Activated naive CD4-positive, alpha-beta T cell treated with anti-CD3 and anti-CD28 coated beads for 36 hours (primary cell): ENCODE data around the gene DCST1. TPM values are rescaled to one million over a fixed set of nuclear protein-coding genes. Genes with fewer than 3 reads are reported as not detected.

ENCODE experiments used
- CTCF ChIA-PET: fragments of 350-600 bp; sonication (Branson Sonifier 250); formaldehyde crosslinking; loops from one replicate; lab custom pipeline; 2021; ENCODE audit warnings: antibody characterized with exemption; lab: Charles Lee
- DNase-seq: peaks from one replicate; pipeline ENCODE4 v3.0.0-alpha.2; 2020
- H3K27ac Mint-ChIP-seq: one replicate; pipeline ENCODE4 v1.8.0; 2021; ENCODE audit warnings: mild to moderate bottlenecking, mixed read lengths
- H3K27me3 Mint-ChIP-seq: one replicate; pipeline ENCODE4 v1.8.0; 2021; ENCODE audit warnings: low read depth, mixed read lengths
- H3K36me3 Mint-ChIP-seq: one replicate; pipeline ENCODE4 v1.8.0; 2021; ENCODE audit warnings: low read depth, mixed read lengths
- H3K4me1 Mint-ChIP-seq: one replicate; pipeline ENCODE4 v1.8.0; 2021; ENCODE audit warnings: low read depth, mixed read lengths
- H3K4me3 Mint-ChIP-seq: one replicate; pipeline ENCODE4 v1.8.0; 2021; ENCODE audit warnings: mild to moderate bottlenecking, moderate library complexity, mixed read lengths
- H3K9me3 Mint-ChIP-seq: one replicate; pipeline ENCODE4 v1.8.0; 2021; ENCODE audit warnings: mixed read lengths
- intact Hi-C: fragments of 100-400 bp; cut with micrococcal nuclease; formaldehyde crosslinking; loops from one replicate; pipeline ENCODE4 v1.15.1; 2023
- total RNA-seq, 2 experiments: library from RNA; stranded (reverse); gene quantifications; one replicate each; pipeline ENCODE4 v1.2.3, GENCODE V29; 2021

The DCST1 gene
- total RNA-seq, 2 experiments from 2014 or later = not detected

- Mint-ChIP-seq H3K27ac (no peak overlapping the region), H3K9me3 (no peaks in the 10 kb centered on the region), H3K4me3 (no peak overlapping the region), H3K27me3 (no peaks in the 10 kb centered on the region), H3K4me1 (peaks cover 13% of the 10 kb centered on the region), H3K36me3 (no peaks in the 10 kb centered on the region)
- CTCF ChIA-PET = interaction anchor here (0.8 to 11.4 kb wide), 4 partner anchors 20 to 106 kb away, joined by 3 to 197 read pairs (median 12); partner anchors contain the start of genes EFNA4 and LENEP
- intact Hi-C loops = no loop called here
- no peak for DNase-seq
These were observed 9.2 kb downstream of the DCST1 start for GRCh38 chr1:155042789-155043188.

DNA sequence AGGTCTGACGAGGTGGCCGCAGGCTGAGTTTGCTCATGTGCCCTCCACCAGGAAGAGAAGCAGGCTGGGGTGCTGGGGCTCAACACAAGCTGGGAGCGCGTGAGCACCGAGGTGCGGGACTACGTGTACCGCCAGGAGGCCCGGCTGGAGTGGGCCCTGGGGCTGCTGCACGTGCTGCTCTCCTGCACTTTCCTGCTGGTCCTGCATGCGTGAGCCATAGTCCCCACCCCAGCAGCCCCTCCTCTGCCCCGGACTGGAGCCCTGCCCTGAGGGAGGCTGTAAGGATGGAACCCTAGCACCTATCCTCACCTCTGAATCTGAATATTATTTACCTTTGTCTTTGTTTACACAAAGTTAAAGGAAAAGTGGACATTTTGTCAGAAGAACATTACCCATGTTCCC, 9.7 kb downstream of the DCST1 start:
- Mint-ChIP-seq H3K27ac (no peak overlapping the region), H3K9me3 (no peaks in the 10 kb centered on the region), H3K4me3 (no peak overlapping the region), H3K27me3 (no peaks in the 10 kb centered on the region), H3K4me1 (peaks cover 13% of the 10 kb centered on the region), H3K36me3 (no peaks in the 10 kb centered on the region)
- intact Hi-C loops = no loop called here
- no peak for DNase-seq
- CTCF ChIA-PET = interaction anchor here (0.8 to 11.4 kb wide), 9 partner anchors 11 to 129 kb away, joined by 3 to 197 read pairs (median 7); partner anchors contain the start of genes EFNA4, KRTCAP2 and LENEP

DNA sequence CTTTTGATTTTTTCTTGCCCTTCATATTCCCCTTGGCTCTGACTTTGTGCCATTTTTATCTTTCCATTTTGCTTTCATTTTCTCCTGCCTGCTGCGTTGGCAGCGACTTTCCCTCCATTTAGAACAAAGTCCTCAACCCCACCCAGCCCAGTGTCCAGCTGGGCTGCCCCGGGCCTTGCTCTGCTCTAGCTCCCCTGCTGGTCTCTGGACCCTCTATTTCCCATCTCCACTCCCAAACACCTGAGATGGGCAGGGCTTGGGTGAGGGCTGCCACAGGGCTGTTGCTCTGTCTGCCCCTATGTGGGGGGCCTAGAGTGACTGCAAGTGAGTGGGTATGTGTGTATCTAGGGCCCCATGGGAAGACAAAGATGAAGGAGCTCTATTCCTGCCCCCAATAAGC, 10.2 kb downstream of the DCST1 start:
- no peak overlapping the region for H3K27ac Mint-ChIP-seq
- no peaks in the 10 kb centered on the region for H3K9me3 Mint-ChIP-seq
- CTCF ChIA-PET = interaction anchor here (0.8 to 11.4 kb wide), 18 partner anchors 10 to 129 kb away, joined by 3 to 197 read pairs (median 6); partner anchors contain the start of genes EFNA4, KRTCAP2 and LENEP
- intact Hi-C loops = no loop called here
- DNase-seq = no peak
- H3K4me1 Mint-ChIP-seq = peaks cover 13% of the 10 kb centered on the region
- no peaks in the 10 kb centered on the region for H3K27me3 Mint-ChIP-seq
- H3K4me3 Mint-ChIP-seq = no peak overlapping the region
- H3K36me3 Mint-ChIP-seq = no peaks in the 10 kb centered on the region

DNA sequence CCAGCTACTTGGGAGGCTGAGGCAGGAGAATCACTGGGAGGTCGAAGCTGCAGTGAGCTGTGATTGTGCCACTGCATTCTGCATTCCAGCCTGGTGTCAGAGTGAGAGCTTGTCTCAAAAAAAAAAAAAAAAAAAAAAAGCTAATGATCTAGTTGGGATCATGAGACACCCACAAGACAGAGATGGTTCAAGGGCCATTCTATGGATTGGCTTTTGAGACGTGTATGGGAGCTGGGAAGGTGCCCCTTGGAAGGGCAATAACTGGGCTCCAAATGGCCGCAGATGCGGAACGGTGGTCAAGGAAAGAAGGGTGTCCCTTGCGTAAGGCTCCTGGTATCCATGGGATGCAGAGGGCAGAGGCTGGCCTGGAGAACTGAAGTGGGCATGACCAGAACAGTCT, 10.7 kb downstream of the DCST1 start:
- CTCF ChIA-PET = interaction anchor here (0.9 to 11.4 kb wide), 19 partner anchors 9 to 128 kb away, joined by 3 to 197 read pairs (median 5); partner anchors contain the start of genes EFNA4 and KRTCAP2
- Mint-ChIP-seq H3K4me3 (no peak overlapping the region), H3K4me1 (peaks cover 13% of the 10 kb centered on the region), H3K27ac (no peak overlapping the region), H3K27me3 (no peaks in the 10 kb centered on the region), H3K9me3 (no peaks in the 10 kb centered on the region), H3K36me3 (no peaks in the 10 kb centered on the region)
- intact Hi-C loops = no loop called here
- no peak for DNase-seq

- intact Hi-C loops = loop anchor here (1.0 kb wide), 2 partner anchors 16 to 39 kb away; no protein-coding TSS in a partner anchor
- H3K4me3 Mint-ChIP-seq = no peak overlapping the region
- H3K36me3 Mint-ChIP-seq = no peaks in the 10 kb centered on the region
- DNase-seq = peak; percentile 79
- CTCF ChIA-PET = interaction anchor here (0.6 to 11.4 kb wide), 21 partner anchors 9 to 641 kb away, joined by 3 to 197 read pairs (median 4); partner anchors contain the start of genes EFNA4 and KRTCAP2
- H3K27me3 Mint-ChIP-seq = no peaks in the 10 kb centered on the region
- no peaks in the 10 kb centered on the region for H3K9me3 Mint-ChIP-seq
- peaks cover 19% of the 10 kb centered on the region for H3K4me1 Mint-ChIP-seq
- H3K27ac Mint-ChIP-seq = no peak overlapping the region
These were observed 11.4 kb downstream of the DCST1 start for GRCh38 chr1:155044812-155045657.

DNA sequence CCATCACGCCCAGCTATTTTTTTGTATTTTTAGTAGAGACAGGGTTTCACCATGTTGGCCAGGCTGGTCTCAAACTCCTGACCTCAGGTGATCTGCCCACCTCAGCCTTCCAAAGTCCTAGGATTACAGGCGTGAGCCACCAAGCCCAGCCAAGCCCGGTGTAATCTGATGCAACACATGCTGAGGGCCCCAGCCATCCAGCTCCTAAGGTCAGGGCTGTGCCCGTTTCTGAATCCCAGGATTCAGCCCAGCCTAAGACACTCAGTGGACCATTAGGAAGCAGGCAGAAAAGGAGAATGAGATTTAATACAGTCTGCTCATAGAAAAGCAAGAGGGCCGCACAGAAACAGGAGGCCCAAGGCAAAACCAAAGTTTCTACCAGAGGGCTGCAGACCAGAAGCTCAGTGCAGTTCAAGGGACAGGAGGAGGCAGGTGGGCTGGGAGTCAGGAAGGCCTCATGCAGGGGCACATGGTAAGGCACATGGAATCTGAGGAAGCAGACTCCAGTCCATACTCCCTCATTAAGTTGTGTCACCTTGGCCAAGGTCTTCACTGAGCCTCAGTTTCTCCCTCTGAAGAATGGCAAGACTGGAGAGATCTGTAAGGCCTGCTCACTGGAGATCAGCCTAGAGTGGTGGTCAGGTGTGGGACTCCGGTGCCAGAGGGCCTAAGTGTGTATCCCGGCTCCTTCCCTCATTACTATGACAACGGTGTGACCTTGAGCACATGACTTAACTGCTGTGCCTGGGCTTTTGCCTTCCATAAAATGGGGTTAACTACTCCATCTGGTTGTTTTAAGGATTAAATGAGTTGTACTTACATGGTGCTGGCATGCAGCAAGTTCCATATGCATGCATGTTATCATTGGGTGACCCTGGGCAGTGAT, 15.1 kb downstream of the DCST1 start:
- Mint-ChIP-seq H3K4me3 (no peak overlapping the region), H3K9me3 (no peaks in the 10 kb centered on the region), H3K36me3 (no peaks in the 10 kb centered on the region), H3K27me3 (no peaks in the 10 kb centered on the region), H3K27ac (no peak overlapping the region), H3K4me1 (peaks cover 36% of the 10 kb centered on the region)
- CTCF ChIA-PET = interaction anchor here (0.6 to 11.4 kb wide), 5 partner anchors 14 to 1074 kb away, joined by 3 to 197 read pairs (median 4); partner anchors contain the start of gene EFNA4
- intact Hi-C loops = no loop called here
- no peak for DNase-seq

- CTCF ChIA-PET = interaction anchor here (0.7 to 11.4 kb wide), 13 partner anchors 9 to 1075 kb away, joined by 3 to 197 read pairs (median 4); partner anchors contain the start of gene EFNA4
- intact Hi-C loops = loop anchor here (1.0 to 2.0 kb wide), 2 partner anchors 33 to 76 kb away; partner anchors contain the start of gene CKS1B
- Mint-ChIP-seq H3K4me1 (peaks cover 30% of the 10 kb centered on the region), H3K36me3 (peaks cover 4% of the 10 kb centered on the region), H3K27me3 (no peaks in the 10 kb centered on the region), H3K9me3 (no peaks in the 10 kb centered on the region), H3K4me3 (peak overlapping the region; percentile 84), H3K27ac (peak overlapping the region; percentile 32)
- DNase-seq = no peak
These were observed 16.3 kb downstream of the DCST1 start for GRCh38 chr1:155049651-155050559.

DNA sequence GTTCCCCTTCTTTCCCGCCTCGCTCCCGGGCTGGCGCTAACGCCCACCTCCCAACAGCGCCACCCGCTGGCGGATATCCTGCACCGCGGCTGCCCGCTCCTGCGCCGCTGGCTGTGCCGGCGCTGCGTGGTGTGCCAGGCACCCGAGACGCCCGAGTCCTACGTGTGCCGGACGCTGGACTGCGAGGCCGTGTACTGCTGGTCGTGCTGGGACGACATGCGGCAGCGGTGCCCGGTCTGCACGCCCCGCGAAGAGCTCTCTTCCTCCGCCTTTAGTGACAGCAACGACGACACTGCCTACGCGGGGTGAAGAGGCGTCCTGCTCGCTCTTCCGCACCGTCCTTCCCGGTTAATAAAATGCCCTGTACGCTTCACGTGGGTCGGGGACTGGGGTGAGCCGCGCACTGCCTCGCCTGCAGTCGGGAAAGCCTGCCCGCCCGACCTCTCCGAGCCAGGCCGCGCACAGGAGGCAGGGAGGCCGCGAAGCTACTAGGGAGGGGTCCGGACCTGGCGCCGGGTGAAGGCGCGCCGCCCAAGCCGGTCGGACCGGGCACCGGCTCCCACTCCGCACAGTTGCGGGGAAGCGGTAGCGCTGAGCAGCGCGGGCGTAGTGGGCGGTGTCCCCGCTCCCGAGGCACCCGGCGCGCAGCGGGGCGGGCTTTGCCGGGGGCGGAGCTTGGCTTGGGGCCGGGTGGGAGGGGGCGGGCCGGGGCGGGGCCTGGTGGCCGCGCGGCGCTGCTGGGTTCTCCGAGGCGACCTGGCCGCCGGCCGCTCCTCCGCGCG, 17.1 kb downstream of the DCST1 start, which contains the start of gene ADAM15:
TSS of gene ADAM15 (plus strand) at position 757 of the 782 bp plus-strand sequence. CDS start 71 bp downstream, outside the sequence.
- CTCF ChIA-PET = interaction anchor here (0.6 to 11.4 kb wide), 24 partner anchors 10 to 382 kb away, joined by 3 to 197 read pairs (median 4); partner anchors contain the start of genes EFNA4, FLAD1, KRTCAP2 and LENEP
- intact Hi-C loops = loop anchor here (1.0 to 2.0 kb wide), 6 partner anchors 11 to 95 kb away; partner anchors contain the start of gene CKS1B
- H3K4me1 Mint-ChIP-seq = peaks cover 24% of the 10 kb centered on the region
- H3K9me3 Mint-ChIP-seq = no peaks in the 10 kb centered on the region
- no peaks in the 10 kb centered on the region for H3K27me3 Mint-ChIP-seq
- no peak within 1 kb of the TSS for H3K27ac Mint-ChIP-seq
- H3K4me3 Mint-ChIP-seq = peak within 1 kb of the TSS; percentile 84
- H3K36me3 Mint-ChIP-seq = peaks cover 4% of the 10 kb centered on the region
- peak; percentile 85 for DNase-seq

DNA sequence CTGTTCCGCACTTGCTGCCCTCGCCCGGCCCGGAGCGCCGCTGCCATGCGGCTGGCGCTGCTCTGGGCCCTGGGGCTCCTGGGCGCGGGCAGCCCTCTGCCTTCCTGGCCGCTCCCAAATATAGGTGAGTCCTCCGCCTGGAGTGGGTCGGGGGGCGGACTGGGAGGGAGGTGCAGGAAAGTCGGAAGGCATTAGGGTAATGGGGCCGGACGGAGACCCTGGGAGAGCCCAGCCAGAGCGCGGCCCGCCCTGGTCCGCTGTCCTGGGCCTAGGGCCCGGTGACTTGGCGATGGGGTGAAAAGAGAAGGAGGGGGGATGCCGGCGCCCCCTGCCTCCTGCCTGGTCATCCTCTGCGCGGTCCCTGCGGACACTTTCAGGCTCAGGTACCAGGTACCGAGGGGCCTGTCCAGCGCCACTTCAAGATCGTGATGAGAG, 17.7 kb downstream of the DCST1 start:
- H3K4me3 Mint-ChIP-seq = peak overlapping the region; percentile 83
- H3K9me3 Mint-ChIP-seq = no peaks in the 10 kb centered on the region
- H3K27me3 Mint-ChIP-seq = no peaks in the 10 kb centered on the region
- peaks cover 4% of the 10 kb centered on the region for H3K36me3 Mint-ChIP-seq
- intact Hi-C loops = loop anchor here (1.0 to 2.0 kb wide), 5 partner anchors 10 to 96 kb away; no protein-coding TSS in a partner anchor
- H3K27ac Mint-ChIP-seq = no peak overlapping the region
- CTCF ChIA-PET = interaction anchor here (0.8 to 11.4 kb wide), 23 partner anchors 10 to 382 kb away, joined by 3 to 197 read pairs (median 4); partner anchors contain the start of genes EFNA4, FLAD1, KRTCAP2 and LENEP
- H3K4me1 Mint-ChIP-seq = peaks cover 23% of the 10 kb centered on the region
- DNase-seq = no peak
